T-cell (primary cell): ENCODE measurements around the gene PDCD7. TPM values are rescaled to one million over a fixed set of nuclear protein-coding genes. Genes with fewer than 3 reads are reported as not detected.

Experiments used
- ATAC-seq, 4 experiments: fragments of 200-7000 bp in 3 of 4; fragments of 150-1000 bp in 1 of 4; cut with Tn5 transposase; replicated peaks in 1 of 4; 1 replicate in 3 of 4; 2 replicates in 1 of 4; pipeline ENCODE4 v1.10.0; 2021; ENCODE audit warnings: moderate library complexity in 3 of 4, mild to moderate bottlenecking in 2 of 4, moderate number of reproducible peaks in 1 of 4
- CTCF ChIA-PET, 2 donors: fragments of 300-600 bp; sonication (Branson Sonifier 250); formaldehyde crosslinking; loops; one replicate each; lab custom pipeline; 2022; ENCODE audit warnings: antibody characterized with exemption in 2 of 2; lab: Charles Lee
- POLR2A ChIA-PET, 2 donors: fragments of 300-600 bp; sonication (Branson Sonifier 250); formaldehyde crosslinking; loops; one replicate each; lab custom pipeline; 2022; ENCODE audit warnings: antibody characterized with exemption in 2 of 2; lab: Charles Lee
- DNase-seq, 35 experiments: peaks; one replicate each; pipeline versions ENCODE4 v3.0.0 to v3.0.0-alpha.2; 2013 to 2023
- H3K27ac ChIP-seq: one replicate; pipeline ENCODE4 v1.5.1; 2013; ENCODE audit warnings: low read length
- H3K27me3 ChIP-seq, 2 experiments: replicated peaks in 1 of 2; 1 replicate in 1 of 2; 2 replicates in 1 of 2; pipeline versions ENCODE4 v1.6.1 to v1.7.0; 2013; ENCODE audit warnings: low read length in 1 of 2, mixed read lengths in 1 of 2; ENCODE audit not compliant: control insufficient read depth in 2 of 2, insufficient read depth in 2 of 2; ENCODE audit errors: extremely low read depth in 1 of 2
- H3K36me3 ChIP-seq, 2 donors: 1 replicate in 1 of 2; 2 replicates in 1 of 2; pipeline versions ENCODE4 v1.6.1 to v1.7.0; 2013; ENCODE audit warnings: low read length in 1 of 2; ENCODE audit not compliant: control insufficient read depth in 2 of 2, insufficient read depth in 1 of 2; ENCODE audit errors: extremely low read depth in 1 of 2
- H3K4me1 ChIP-seq, 2 experiments: 1 replicate in 1 of 2; 2 replicates in 1 of 2; pipeline versions ENCODE4 v1.6.1 to v1.7.0; 2013; ENCODE audit warnings: low read length in 2 of 2, mixed read lengths in 1 of 2; ENCODE audit not compliant: insufficient read depth in 2 of 2, control insufficient read depth in 1 of 2; ENCODE audit errors: extremely low read depth in 1 of 2
- H3K4me3 ChIP-seq, 2 donors: 1 replicate in 1 of 2; 2 replicates in 1 of 2; pipeline versions ENCODE4 v1.5.1 to v1.7.0; 2013; ENCODE audit warnings: mild to moderate bottlenecking in 2 of 2, low read length in 1 of 2, moderate library complexity in 1 of 2; ENCODE audit not compliant: control insufficient read depth in 1 of 2; ENCODE audit errors: extremely low read depth in 1 of 2
- H3K9me3 ChIP-seq: 2 replicates; pipeline ENCODE4 v1.7.0; 2013
- H3K27ac Mint-ChIP-seq, 2 donors: one replicate each; pipeline ENCODE4 v1.8.0; 2020 to 2021; ENCODE audit warnings: mild to moderate bottlenecking in 2 of 2, mixed read lengths in 2 of 2
- H3K27me3 Mint-ChIP-seq, 2 donors: one replicate each; pipeline ENCODE4 v1.8.0; 2021 to 2022; ENCODE audit warnings: mixed read lengths in 2 of 2
- H3K36me3 Mint-ChIP-seq: one replicate; pipeline ENCODE4 v1.8.0; 2021; ENCODE audit warnings: mixed read lengths
- H3K4me1 Mint-ChIP-seq, 3 donors: one replicate each; pipeline ENCODE4 v1.8.0; 2020 to 2022; ENCODE audit warnings: mixed read lengths in 3 of 3, mild to moderate bottlenecking in 1 of 3
- H3K4me3 Mint-ChIP-seq, 3 donors: one replicate each; pipeline ENCODE4 v1.8.0; 2020 to 2022; ENCODE audit warnings: mild to moderate bottlenecking in 3 of 3, mixed read lengths in 3 of 3, moderate library complexity in 3 of 3
- H3K9me3 Mint-ChIP-seq, 3 donors: one replicate each; pipeline ENCODE4 v1.8.0; 2020 to 2022; ENCODE audit warnings: mixed read lengths in 3 of 3
- WGBS: methylation state at CpG from one replicate; pipeline ENCODE4 v1.1.5; 2013; ENCODE audit warnings: missing lambda C conversion rate; ENCODE audit not compliant: insufficient coverage; 5-methylcytosine and 5-hydroxymethylcytosine counted together
- total RNA-seq, 35 experiments: library from RNA in 6 of 35; stranded (reverse) in 6 of 35; fragments of 120-200 nt in 1 of 35; gene quantifications; one replicate each; pipeline versions ENCODE4 v1.2.1 to v1.2.4 and lab custom pipeline; 2013 to 2026

Gene PDCD7
- total RNA-seq, 5 donors from 2014 or later (not counting 1 experiment from before 2014, with no cell fraction given), result 33.2 to 43.6 (median 36.7) TPM

GRCh38 chr15:65085207-65085753 lies 48.3 kb downstream of the PDCD7 start:
- Mint-ChIP-seq H3K4me1 (peaks cover 11 to 15% (median 15%) of the 10 kb centered on the region in 3 donors), H3K36me3 (no peaks in the 10 kb centered on the region), H3K27ac (no peak overlapping the region), H3K4me3 (no peak overlapping the region), H3K9me3 (no peaks in the 10 kb centered on the region), H3K27me3 (peaks cover 11 to 12% of the 10 kb centered on the region in 2 donors)
- CTCF ChIA-PET, result no interaction called here
- peaks cover 0 to 32% of the 10 kb centered on the region in 2 experiments for H3K27me3 ChIP-seq
- no peak overlapping the region for H3K27ac ChIP-seq
- 95% methylated on average over 6 of the region's 8 CpGs for WGBS
- ATAC-seq (no peak), DNase-seq (no peak)
- no peaks in the 10 kb centered on the region for H3K9me3 ChIP-seq
- H3K4me3 ChIP-seq, result no peak overlapping the region
- no peaks in the 10 kb centered on the region for H3K36me3 ChIP-seq
- POLR2A ChIA-PET, result interaction anchor here in 1 of 2 donors (0.5 kb wide), 1 partner anchor 33 kb away, joined by 8 read pairs; no protein-coding TSS in a partner anchor
- H3K4me1 ChIP-seq, result peaks cover 2 to 13% of the 10 kb centered on the region in 2 experiments

- Histone ChIP-seq H3K36me3 (no peaks in the 10 kb centered on the region), H3K4me3 (no peak overlapping the region), H3K4me1 (peaks cover 2 to 13% of the 10 kb centered on the region in 2 experiments), H3K27me3 (peaks cover 0 to 35% of the 10 kb centered on the region in 2 experiments), H3K27ac (no peak overlapping the region), H3K9me3 (no peaks in the 10 kb centered on the region)
- WGBS, result 68% methylated on average over 5 of the region's 7 CpGs
- Mint-ChIP-seq H3K9me3 (no peaks in the 10 kb centered on the region), H3K4me3 (no peak overlapping the region), H3K27ac (no peak overlapping the region), H3K36me3 (no peaks in the 10 kb centered on the region), H3K27me3 (peaks cover 11 to 12% of the 10 kb centered on the region in 2 donors), H3K4me1 (peaks cover 11 to 15% (median 15%) of the 10 kb centered on the region in 3 donors)
- CTCF ChIA-PET, result no interaction called here
- no peak for ATAC-seq
- no peak for DNase-seq
- POLR2A ChIA-PET, result interaction anchor here in 1 of 2 donors (0.5 kb wide), 1 partner anchor 32 kb away, joined by 8 read pairs; no protein-coding TSS in a partner anchor
Observed at GRCh38 chr15:65084500-65085206, 49.0 kb downstream of the PDCD7 start.

- CTCF ChIA-PET, result interaction anchor here in 1 of 2 donors (1.0 kb wide), 1 partner anchor 50 kb away, joined by 3 read pairs; no protein-coding TSS in a partner anchor
Observed at GRCh38 chr15:65083262-65083701, 50.3 kb downstream of the PDCD7 start.

DNA sequence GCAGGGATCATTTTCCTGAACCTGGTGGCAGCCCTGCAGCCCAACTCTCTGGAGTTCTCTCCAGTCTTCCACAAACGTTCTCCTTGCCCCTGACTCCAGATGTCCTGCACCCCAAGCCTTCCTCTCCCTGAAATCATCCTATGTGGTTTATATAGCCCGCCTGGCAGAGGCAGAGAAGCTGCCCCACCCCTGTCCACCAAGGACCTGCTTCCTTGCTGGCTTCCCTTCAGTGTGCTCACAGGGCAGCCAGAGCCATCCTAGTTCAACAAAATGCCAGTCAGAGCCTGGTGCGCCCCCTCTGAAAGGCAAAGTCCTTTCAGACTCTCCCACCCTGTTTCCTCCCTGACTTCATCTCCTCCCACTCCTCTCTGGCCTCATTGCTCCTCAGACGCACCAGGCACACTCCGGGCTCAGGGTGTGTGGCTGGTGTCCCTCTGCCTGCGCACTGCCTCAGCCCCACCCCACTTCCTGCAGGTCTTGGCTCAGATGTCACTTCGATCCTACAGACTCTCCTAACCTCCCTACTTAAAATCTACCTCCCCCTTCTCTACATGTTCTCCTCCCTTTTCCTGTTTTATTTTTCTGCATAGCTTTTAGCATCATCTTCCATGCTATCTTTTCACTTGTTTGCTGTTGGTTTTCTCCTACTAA lies 51.2 kb downstream of the PDCD7 start:
- H3K27me3 Mint-ChIP-seq, result peaks cover 27 to 28% of the 10 kb centered on the region in 2 donors
- H3K27ac ChIP-seq, result no peak overlapping the region
- 14% methylated on average over 7 of the region's 7 CpGs for WGBS
- no peaks in the 10 kb centered on the region for H3K36me3 ChIP-seq
- ChIA-PET CTCF (interaction anchor here in 1 of 2 donors (1.0 kb wide), 1 partner anchor 49 kb away, joined by 3 read pairs; no protein-coding TSS in a partner anchor), POLR2A (interaction anchor here in 1 of 2 donors (0.6 to 1.0 kb wide), 2 partner anchors 29 to 49 kb away, joined by 3 read pairs; no protein-coding TSS in a partner anchor)
- DNase-seq, result peak in 14 of 35 experiments; percentile 6 to 34 (median 12)
- H3K9me3 Mint-ChIP-seq, result no peaks in the 10 kb centered on the region
- ATAC-seq, result peak; percentile 63 to 86 (median 72)
- no peaks in the 10 kb centered on the region for H3K36me3 Mint-ChIP-seq
- no peaks in the 10 kb centered on the region for H3K9me3 ChIP-seq
- H3K4me1 Mint-ChIP-seq, result peaks cover 20% of the 10 kb centered on the region in 3 donors
- H3K27ac Mint-ChIP-seq, result peak overlapping the region in 1 of 2 donors; percentile 37
- H3K4me3 ChIP-seq, result no peak overlapping the region
- H3K4me1 ChIP-seq, result peaks cover 2 to 19% of the 10 kb centered on the region in 2 experiments
- H3K4me3 Mint-ChIP-seq, result peak overlapping the region in 1 of 3 donors; percentile 30
- H3K27me3 ChIP-seq, result peaks cover 0 to 52% of the 10 kb centered on the region in 2 experiments

More at GRCh38 chr15:65083262-65083701, 50.3 kb downstream of the PDCD7 start:
- no peak overlapping the region for H3K27ac Mint-ChIP-seq
- H3K9me3 Mint-ChIP-seq, result no peaks in the 10 kb centered on the region
- 82% methylated on average over 4 of the region's 7 CpGs for WGBS
- no peaks in the 10 kb centered on the region for H3K36me3 Mint-ChIP-seq
- peaks cover 20 to 21% of the 10 kb centered on the region in 2 donors for H3K27me3 Mint-ChIP-seq
- ATAC-seq, result no peak
- Histone ChIP-seq H3K36me3 (no peaks in the 10 kb centered on the region), H3K4me1 (peaks cover 2 to 13% of the 10 kb centered on the region in 2 experiments), H3K9me3 (no peaks in the 10 kb centered on the region), H3K4me3 (no peak overlapping the region), H3K27me3 (peaks cover 0 to 45% of the 10 kb centered on the region in 2 experiments), H3K27ac (no peak overlapping the region)
- no peak for DNase-seq
- POLR2A ChIA-PET, result interaction anchor here in 1 of 2 donors (1.0 kb wide), 1 partner anchor 50 kb away, joined by 3 read pairs; no protein-coding TSS in a partner anchor
- peaks cover 13 to 15% (median 15%) of the 10 kb centered on the region in 3 donors for H3K4me1 Mint-ChIP-seq
- no peak overlapping the region for H3K4me3 Mint-ChIP-seq

- CTCF ChIA-PET, result no interaction called here
- POLR2A ChIA-PET, result no interaction called here
- peaks cover 27 to 28% of the 10 kb centered on the region in 2 donors for H3K27me3 Mint-ChIP-seq
Observed at GRCh38 chr15:65081758-65082157, 51.9 kb downstream of the PDCD7 start.

GRCh38 chr15:65081270-65081669 lies 52.3 kb downstream of the PDCD7 start:
- no peak overlapping the region for H3K4me3 Mint-ChIP-seq
- ChIA-PET CTCF (no interaction called here), POLR2A (no interaction called here)
- Histone ChIP-seq H3K4me3 (no peak overlapping the region), H3K27me3 (peaks cover 0 to 58% of the 10 kb centered on the region in 2 experiments), H3K9me3 (no peaks in the 10 kb centered on the region), H3K27ac (no peak overlapping the region), H3K4me1 (peaks cover 2 to 19% of the 10 kb centered on the region in 2 experiments), H3K36me3 (no peaks in the 10 kb centered on the region)
- H3K4me1 Mint-ChIP-seq, result peaks cover 20 to 22% (median 21%) of the 10 kb centered on the region in 3 donors
- H3K27ac Mint-ChIP-seq, result no peak overlapping the region
- 79% methylated on average over 4 of the region's 6 CpGs for WGBS
- H3K9me3 Mint-ChIP-seq, result no peaks in the 10 kb centered on the region
- no peak for DNase-seq
- ATAC-seq, result no peak
- peaks cover 30 to 31% of the 10 kb centered on the region in 2 donors for H3K27me3 Mint-ChIP-seq
- no peaks in the 10 kb centered on the region for H3K36me3 Mint-ChIP-seq

More at GRCh38 chr15:65081758-65082157, 51.9 kb downstream of the PDCD7 start:
- WGBS, result 85% methylated on average over 2 of the region's 5 CpGs
- no peak for ATAC-seq
- no peaks in the 10 kb centered on the region for H3K36me3 Mint-ChIP-seq
- no peak for DNase-seq
- Histone ChIP-seq H3K27ac (no peak overlapping the region), H3K4me3 (no peak overlapping the region), H3K36me3 (no peaks in the 10 kb centered on the region), H3K4me1 (peaks cover 2 to 19% of the 10 kb centered on the region in 2 experiments), H3K27me3 (peaks cover 0 to 54% of the 10 kb centered on the region in 2 experiments), H3K9me3 (no peaks in the 10 kb centered on the region)
- no peaks in the 10 kb centered on the region for H3K9me3 Mint-ChIP-seq
- H3K27ac Mint-ChIP-seq, result no peak overlapping the region
- H3K4me3 Mint-ChIP-seq, result no peak overlapping the region
- H3K4me1 Mint-ChIP-seq, result peaks cover 20% of the 10 kb centered on the region in 3 donors
